SH-SY5Y (cell line): Measurements from ENCODE around the gene TBC1D32.

Experiments
- GATA2 ChIP-seq: IDR thresholded peaks from 2 replicates; pipeline ENCODE4 v1.6.1; 2011; ENCODE audit warnings: mild to moderate bottlenecking, low read depth, low read length
- GATA3 ChIP-seq: IDR thresholded peaks from 2 replicates; pipeline ENCODE4 v1.6.1; 2011; ENCODE audit warnings: low read depth, mild to moderate bottlenecking, low read length, moderate library complexity

DNA sequence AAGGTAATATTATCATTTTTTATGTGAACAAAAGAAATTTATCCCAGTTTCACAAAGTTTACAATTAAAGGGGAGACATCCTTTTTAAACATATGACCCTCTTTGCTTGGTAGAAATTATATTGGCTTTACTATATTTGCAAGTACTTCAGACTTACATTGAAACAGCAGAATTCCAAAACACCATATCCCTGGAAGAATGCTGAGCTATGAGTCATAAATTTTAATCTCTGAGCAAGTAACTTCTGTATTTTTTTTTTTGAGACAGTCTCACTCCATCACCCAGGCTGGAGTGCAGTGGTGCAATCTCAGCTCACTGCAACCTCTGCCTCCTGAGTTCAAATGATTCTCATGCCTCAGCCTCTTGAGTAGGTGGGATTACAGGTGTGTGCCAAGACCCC lies 240.4 kb downstream of the TBC1D32 start:
- TF ChIP-seq GATA2 (no peak), GATA3 (no peak)
